ENCODE measurements around the gene P3H2. TPM values are rescaled to one million over a fixed set of nuclear protein-coding genes. Genes with fewer than 3 reads are reported as not detected.

Gene P3H2
- total and polyA plus RNA-seq, 9 of the 15 experiments (the other 6 are each of a cell fraction or from before 2014, with no cell fraction given): 0.04 to 0.26 (median 0.22) TPM; not detected in 6

GRCh38 chr3:189945935-189946709, 174.6 kb downstream of the P3H2 start (continued):
- TF ChIP-seq C11orf30 (IDR thresholded peaks at IDR 0.05; ENCODE audit: low read depth) (no peak), ZNF695 (CRISPR knock-in tag; IDR thresholded peaks at IDR 0.05) (no peak)

DNA sequence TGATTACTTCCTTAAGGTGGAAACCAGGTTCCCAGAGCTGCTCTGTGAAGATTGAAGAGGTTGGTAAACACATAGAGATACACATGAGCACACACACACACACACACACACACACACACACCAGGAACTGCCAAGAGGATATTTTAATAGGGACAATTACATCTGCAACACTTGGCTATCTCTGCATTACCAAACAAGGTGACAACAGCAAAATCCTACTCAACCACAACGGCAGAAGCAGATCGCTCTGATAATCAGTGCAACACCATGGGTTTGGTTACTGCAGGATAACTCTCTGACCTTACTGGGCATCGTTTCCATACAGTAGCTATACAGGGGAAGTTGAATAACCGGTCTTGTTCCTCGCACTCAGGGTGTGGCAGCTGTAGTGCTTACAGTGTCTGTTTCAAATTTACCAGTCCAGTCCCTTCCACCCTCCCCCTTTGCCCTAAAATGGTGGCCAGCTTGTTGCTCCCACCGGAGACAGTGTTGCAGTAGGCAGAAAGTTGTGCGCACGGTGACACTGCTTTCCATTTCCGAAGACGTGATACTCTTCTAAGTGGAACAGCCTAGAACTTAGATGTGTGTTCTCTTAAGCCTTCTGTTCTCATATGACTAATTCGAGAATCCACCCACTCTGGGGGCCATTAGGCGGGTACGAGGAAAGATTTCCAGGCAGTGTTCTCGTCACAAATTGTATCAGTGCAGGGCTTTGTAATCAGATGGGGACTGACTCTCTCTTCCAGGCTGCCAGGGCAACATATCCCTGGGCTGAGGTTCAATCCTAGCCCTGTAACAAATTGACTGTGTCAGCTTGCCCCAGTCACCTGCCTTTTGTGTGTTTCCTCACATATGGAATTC, 176.2 kb downstream of the P3H2 start:
- Histone ChIP-seq H4K20me1 (replicated peaks; ENCODE audit: control insufficient read depth, insufficient read depth, low read length) (no peaks in the 10 kb centered on the region), H3K4me1 (replicated peaks in 1 of 2; ENCODE audit: control insufficient read depth in 2 of 2, insufficient read depth in 2 of 2, low read length in 2 of 2) (no peaks in the 10 kb centered on the region), H3K4me2 (ENCODE audit: insufficient read depth, low read length) (no peak overlapping the region), H3K9ac (ENCODE audit: insufficient read depth in 1 of 2, low read depth in 2 of 2, low read length in 2 of 2) (no peak overlapping the region), H3K27ac (ENCODE audit: extremely low read depth, low read depth, low read length) (no peak overlapping the region), H3K36me3 (ENCODE audit: control insufficient read depth, insufficient read depth, low read length) (no peaks in the 10 kb centered on the region), H2AFZ (ENCODE audit: low read depth, low read length) (no peak overlapping the region), H3K9me3 (replicated peaks; ENCODE audit: control insufficient read depth, insufficient read depth, low read depth, low read length) (no peaks in the 10 kb centered on the region), H3K4me3 (no peak overlapping the region), H3K27me3 (ENCODE audit: control insufficient read depth in 2 of 2, insufficient read depth in 2 of 2, low read length in 2 of 2) (no peaks in the 10 kb centered on the region), H3K79me2 (ENCODE audit: control insufficient read depth, insufficient read depth, low read length) (no peaks in the 10 kb centered on the region), H3K9me1 (ENCODE audit: control insufficient read depth, insufficient read depth, low read length) (no peaks in the 10 kb centered on the region)
- DNase-seq (ENCODE audit: extremely low read depth in 1 of 4, low spot score in 3 of 4): no peak
- ATAC-seq: no peak
- CTCF ChIA-PET (ENCODE audit: low intra/inter-chr PET ratio): no interaction called here
- 4% methylated on average over 14 of the region's 14 CpGs for WGBS (ENCODE audit: insufficient coverage, low coverage, missing lambda C conversion rate)
- intact Hi-C loops (cut with micrococcal nuclease): no loop called here
- BruUV-seq (replicated peaks): no TSS peak
- no peak for FAIRE-seq
- POLR2A ChIA-PET: no interaction called here
- in situ Hi-C loops (cut with MboI): no loop called here
- TF ChIP-seq, protein P1, sequence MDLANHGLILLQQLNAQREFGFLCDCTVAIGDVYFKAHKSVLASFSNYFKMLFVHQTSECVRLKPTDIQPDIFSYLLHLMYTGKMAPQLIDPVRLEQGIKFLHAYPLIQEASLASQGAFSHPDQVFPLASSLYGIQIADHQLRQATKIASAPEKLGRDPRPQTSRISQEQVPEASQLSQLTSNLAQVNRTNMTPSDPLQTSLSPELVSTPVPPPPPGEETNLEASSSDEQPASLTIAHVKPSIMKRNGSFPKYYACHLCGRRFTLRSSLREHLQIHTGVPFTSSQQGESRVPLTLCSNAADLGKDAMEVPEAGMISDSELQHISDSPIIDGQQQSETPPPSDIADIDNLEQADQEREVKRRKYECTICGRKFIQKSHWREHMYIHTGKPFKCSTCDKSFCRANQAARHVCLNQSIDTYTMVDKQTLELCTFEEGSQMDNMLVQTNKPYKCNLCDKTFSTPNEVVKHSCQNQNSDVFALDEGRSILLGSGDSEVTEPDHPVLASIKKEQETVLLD (IDR thresholded peaks at IDR 0.05): no peak
- TF ChIP-seq ZNF354B (CRISPR knock-in tag; IDR thresholded peaks at IDR 0.05): no peak
